IMR-90 (cell line): ENCODE data around the gene MARCHF9. TPM values are rescaled to one million over a fixed set of nuclear protein-coding genes. Genes with fewer than 3 reads are reported as not detected.

Source experiments
- ATAC-seq: fragments of 200-7000 bp; cut with Tn5 transposase; 2 replicates; pipeline ENCODE4 v1.9.1; 2020; ENCODE audit warnings: low read depth, mild to moderate bottlenecking, moderate library complexity
- BruUV-seq: library from RNA; stranded (reverse); fragments of 400-500 nt; replicated peaks from 2 replicates; lab custom pipeline; 2021; lab: Mats Ljungman, UMichigan
- CTCF ChIA-PET: fragments of 300-600 bp; formaldehyde crosslinking; extraction: SDS; loops from one replicate; lab custom pipeline; 2021; ENCODE audit warnings: antibody characterized with exemption; lab: Yijun Ruan, JAX
- POLR2A ChIA-PET: fragments of 300-600 bp; sonication (Branson Sonifier 250); formaldehyde crosslinking; loops from one replicate; lab custom pipeline; 2022; ENCODE audit warnings: antibody characterized with exemption; ENCODE audit not compliant: unreplicated experiment; lab: Charles Lee
- DNase-seq: peaks from one replicate; pipeline ENCODE4 v3.0.0; 2013
- H2AFZ ChIP-seq: replicated peaks from 2 replicates; pipeline ENCODE3; 2013; ENCODE audit warnings: low read length, mild to moderate bottlenecking; ENCODE audit not compliant: poor library complexity
- H2AK5ac ChIP-seq: 2 replicates; pipeline ENCODE4 v1.6.1; 2013; ENCODE audit warnings: low read depth, low read length, inconsistent platforms
- H2AK9ac ChIP-seq: replicated peaks from 2 replicates; pipeline ENCODE3; 2013; ENCODE audit warnings: mild to moderate bottlenecking, low read depth, low read length, moderate library complexity; ENCODE audit not compliant: poor library complexity
- H2BK120ac ChIP-seq: 2 replicates; pipeline ENCODE4 v1.6.1; 2013; ENCODE audit warnings: low read depth, low read length, inconsistent platforms
- H2BK15ac ChIP-seq: 3 replicates; pipeline ENCODE4 v1.6.1; 2013; ENCODE audit warnings: low read depth, low read length, inconsistent platforms
- H2BK20ac ChIP-seq: 2 replicates; pipeline ENCODE4 v1.6.1; 2013; ENCODE audit warnings: low read depth, mild to moderate bottlenecking, inconsistent platforms, low read length, moderate library complexity
- H2BK5ac ChIP-seq: 2 replicates; pipeline ENCODE4 v1.6.1; 2013; ENCODE audit warnings: mild to moderate bottlenecking, low read depth, low read length, inconsistent platforms; ENCODE audit not compliant: poor library complexity, severe bottlenecking
- H3K14ac ChIP-seq: replicated peaks from 2 replicates; pipeline ENCODE4 v1.6.1; 2013; ENCODE audit warnings: low read depth, low read length, inconsistent platforms
- H3K18ac ChIP-seq: 2 replicates; pipeline ENCODE4 v1.6.1; 2013; ENCODE audit warnings: low read depth, low read length, control low read depth
- H3K23ac ChIP-seq: 2 replicates; pipeline ENCODE4 v1.6.1; 2013; ENCODE audit warnings: low read depth, low read length, inconsistent platforms
- H3K27ac ChIP-seq: 2 replicates; pipeline ENCODE4 v1.5.1; 2013; ENCODE audit warnings: mild to moderate bottlenecking, control low read depth, low read length; ENCODE audit not compliant: insufficient read depth
- H3K27me3 ChIP-seq: 2 replicates; pipeline ENCODE4 v1.6.1; 2013; ENCODE audit warnings: low read length; ENCODE audit not compliant: control insufficient read depth, insufficient read depth
- H3K36me3 ChIP-seq: 2 replicates; pipeline ENCODE4 v1.6.1; 2013; ENCODE audit warnings: low read length, mixed read lengths; ENCODE audit not compliant: control insufficient read depth, insufficient read depth
- H3K4ac ChIP-seq: 2 replicates; pipeline ENCODE4 v1.6.1; 2013; ENCODE audit warnings: low read depth, low read length, inconsistent platforms
- H3K4me1 ChIP-seq: 2 replicates; pipeline ENCODE4 v1.6.1; 2013; ENCODE audit warnings: low read length, mixed read lengths; ENCODE audit not compliant: control insufficient read depth, insufficient read depth
- H3K4me2 ChIP-seq: 2 replicates; pipeline ENCODE4 v1.6.1; 2013; ENCODE audit warnings: low read depth, mild to moderate bottlenecking, control low read depth, low read length, moderate library complexity
- H3K4me3 ChIP-seq: 2 replicates; pipeline ENCODE4 v1.5.1; 2013; ENCODE audit warnings: low read depth, mild to moderate bottlenecking, control low read depth, low read length, moderate library complexity; ENCODE audit not compliant: insufficient read depth
- H3K56ac ChIP-seq: 2 replicates; pipeline ENCODE4 v1.6.1; 2013; ENCODE audit warnings: low read length, inconsistent platforms; ENCODE audit not compliant: insufficient read depth; ENCODE audit errors: extremely low read depth
- H3K79me1 ChIP-seq, 2 experiments: 2 replicates each; pipeline ENCODE4 v1.6.1; 2013; ENCODE audit warnings: low read length in 2 of 2, inconsistent platforms in 1 of 2, low read depth in 1 of 2
- H3K9ac ChIP-seq: 2 replicates; pipeline ENCODE4 v1.6.1; 2013; ENCODE audit warnings: low read depth, low read length, control low read depth
- H3K9me1 ChIP-seq: 2 replicates; pipeline ENCODE4 v1.6.1; 2013; ENCODE audit warnings: low read length, inconsistent platforms; ENCODE audit not compliant: insufficient read depth
- H3K9me3 ChIP-seq: 2 replicates; pipeline ENCODE4 v1.6.1; 2013; ENCODE audit warnings: low read length; ENCODE audit not compliant: control insufficient read depth, insufficient read depth
- H4K20me1 ChIP-seq: 2 replicates; pipeline ENCODE4 v1.6.1; 2013; ENCODE audit warnings: low read length, inconsistent platforms; ENCODE audit not compliant: insufficient read depth
- H4K5ac ChIP-seq: 2 replicates; pipeline ENCODE4 v1.6.1; 2013; ENCODE audit warnings: mild to moderate bottlenecking, low read depth, low read length, control low read depth
- H4K8ac ChIP-seq, 2 experiments: 2 replicates each; pipeline ENCODE4 v1.6.1; 2013; ENCODE audit warnings: low read depth in 2 of 2, low read length in 2 of 2, control low read depth in 1 of 2, inconsistent platforms in 1 of 2
- H4K91ac ChIP-seq: 2 replicates; pipeline ENCODE4 v1.6.1; 2013; ENCODE audit warnings: low read depth, low read length, inconsistent platforms; ENCODE audit not compliant: insufficient read depth
- BHLHE40 ChIP-seq: fragments of 150-350 bp; IDR thresholded peaks from 2 replicates; pipeline ENCODE4 v1.6.1; 2016; ENCODE audit warnings: mild to moderate bottlenecking, low read depth, low read length
- CEBPB ChIP-seq: IDR thresholded peaks from 2 replicates; pipeline ENCODE4 v1.6.1; 2012; ENCODE audit warnings: low read depth, low read length, improper control_type of control experiment
- CHD1 ChIP-seq: IDR thresholded peaks from 2 replicates; pipeline ENCODE4 v1.6.1; 2012; ENCODE audit warnings: low read depth, low read length, improper control_type of control experiment
- ELK1 ChIP-seq: fragments of 150-350 bp; IDR thresholded peaks from 2 replicates; pipeline ENCODE4 v1.6.1; 2016; ENCODE audit warnings: low read depth, mild to moderate bottlenecking, low read length, moderate library complexity, borderline replicate concordance
- FOS ChIP-seq: fragments of 150-350 bp; IDR thresholded peaks from 2 replicates; pipeline ENCODE4 v1.6.1; 2016; ENCODE audit warnings: low read depth, low read length
- MAFK ChIP-seq: IDR thresholded peaks from 2 replicates; pipeline ENCODE4 v1.6.1; 2012; ENCODE audit warnings: low read depth, low read length, improper control_type of control experiment
- MAZ ChIP-seq: IDR thresholded peaks from 2 replicates; pipeline ENCODE4 v1.6.1; 2012; ENCODE audit warnings: low read depth, mild to moderate bottlenecking, low read length, improper control_type of control experiment, moderate library complexity, borderline replicate concordance
- MXI1 ChIP-seq: IDR thresholded peaks from 2 replicates; pipeline ENCODE4 v1.6.1; 2012; ENCODE audit warnings: low read depth, mild to moderate bottlenecking, low read length, moderate library complexity, borderline replicate concordance
- NFE2L2 ChIP-seq: fragments of 150-350 bp; IDR thresholded peaks from 2 replicates; pipeline ENCODE4 v1.6.1; 2016; ENCODE audit warnings: low read depth, mild to moderate bottlenecking, low read length
- RAD21 ChIP-seq: IDR thresholded peaks from 2 replicates; pipeline ENCODE4 v1.6.1; 2012; ENCODE audit warnings: low read length, improper control_type of control experiment
- RCOR1 ChIP-seq: IDR thresholded peaks from 2 replicates; pipeline ENCODE4 v1.6.1; 2012; ENCODE audit warnings: mild to moderate bottlenecking, low read length, improper control_type of control experiment; ENCODE audit not compliant: insufficient replicate concordance
- RFX5 ChIP-seq: IDR thresholded peaks from 2 replicates; pipeline ENCODE4 v1.8.0; 2012; ENCODE audit warnings: low read depth, mild to moderate bottlenecking, low read length, moderate library complexity
- SMC3 ChIP-seq: fragments of 150-350 bp; IDR thresholded peaks from 2 replicates; pipeline ENCODE4 v1.6.1; 2016; ENCODE audit warnings: low read depth, mild to moderate bottlenecking, antibody characterized with exemption, low read length, moderate library complexity
- USF2 ChIP-seq: fragments of 150-350 bp; IDR thresholded peaks from 2 replicates; pipeline ENCODE4 v1.6.1; 2017; ENCODE audit warnings: mild to moderate bottlenecking, antibody characterized with exemption, low read length, low read depth
- WGBS, 2 experiments: methylation state at CpG; one replicate each; pipeline versions ENCODE4 v1.1.5 to v1.1.7; 2013; ENCODE audit warnings: missing lambda C conversion rate in 2 of 2; ENCODE audit not compliant: insufficient read length in 1 of 2; ENCODE audit errors: extremely low coverage in 2 of 2; 5-methylcytosine and 5-hydroxymethylcytosine counted together
- dilution Hi-C: fragments of 300-500 bp; cut with HindIII; formaldehyde crosslinking; loops from one replicate; pipeline ENCODE4 v1.14.3; 2018; ENCODE audit warnings: low sequenced_read_pairs; ENCODE audit not compliant: unreplicated experiment
- in situ Hi-C: fragments of 300-500 bp; cut with MboI; formaldehyde crosslinking; loops from 3 replicates; pipeline ENCODE4 v1.14.3; 2019; ENCODE audit warnings: low sequenced_read_pairs, inconsistent platforms, mixed read lengths
- intact Hi-C: fragments of 100-400 bp; cut with micrococcal nuclease; formaldehyde crosslinking; loops from 2 replicates; pipeline ENCODE4 v1.10.0; 2022
- polyA plus RNA-seq, 3 experiments: library from polyadenylated mRNA; depleted of rRNA; stranded (reverse); fragments of >200 nt; gene quantifications; 2 replicates each; pipeline ENCODE4 v1.2.3, GENCODE V29; 2012; ENCODE audit warnings: low replicate concordance in 1 of 3
- total RNA-seq: library from RNA; depleted of rRNA; stranded (reverse); fragments of >200 nt; gene quantifications from 2 replicates; pipeline ENCODE4 v1.2.3, GENCODE V29; 2012
- TF ChIP-seq, protein P1 (sequence below): conservative IDR thresholded peaks from 2 replicates; pipeline ENCODE4 v1.5.1; 2012; ENCODE audit warnings: mild to moderate bottlenecking, low read depth, low read length, improper control_type of control experiment

The MARCHF9 gene
- total and polyA plus RNA-seq, 2 of the 4 experiments (the other 2 are of a cell fraction), result 1.1 to 5.4 TPM

DNA sequence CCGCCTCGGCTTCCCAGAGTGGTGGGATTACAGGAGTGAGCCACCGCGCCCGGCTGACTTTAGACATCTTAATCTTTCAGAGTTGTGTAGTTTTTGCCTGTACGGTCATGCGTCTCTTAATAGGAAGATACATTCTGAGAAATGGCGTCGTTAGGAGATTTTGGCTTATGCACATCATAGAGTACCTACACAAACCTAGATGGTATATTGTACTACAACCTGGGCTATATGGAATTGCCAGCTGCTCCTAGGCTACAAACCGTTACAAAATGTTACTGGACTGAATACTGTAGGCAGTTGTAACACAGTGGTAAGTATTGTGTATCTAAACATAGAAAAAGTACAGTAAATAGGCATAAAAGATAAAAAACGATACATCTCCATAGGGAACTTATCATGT is 29.0 kb downstream of the MARCHF9 start:
- Histone ChIP-seq H3K4me1 (0 out of 2 replicates have a peak, but pooled peaks cover 2% of the 10 kb centered on the region), H2BK5ac (no peak overlapping the region), H2BK20ac (no peak overlapping the region), H3K18ac (no peak overlapping the region), H3K4me2 (no peak overlapping the region; the same call in 1 of the 2 replicates), H2AK5ac (no peak overlapping the region), H2BK15ac (no peak overlapping the region), H3K79me1 (peaks cover 14 to 24% of the 10 kb centered on the region in 2 experiments; a peak in 3 of 4 replicates), H4K5ac (no peak overlapping the region), H2AK9ac (no peak overlapping the region), H3K36me3 (peaks cover 14% of the 10 kb centered on the region), H3K56ac (no peak overlapping the region), H3K9me1 (no peaks in the 10 kb centered on the region), H3K4ac (no peak overlapping the region), H2AFZ (no peak overlapping the region), H3K27me3 (no peaks in the 10 kb centered on the region), H3K4me3 (no peak overlapping the region), H2BK120ac (no peak overlapping the region), H4K8ac (no peak overlapping the region), H3K23ac (no peak overlapping the region), H3K14ac (no peak overlapping the region), H3K9me3 (no peaks in the 10 kb centered on the region), H3K27ac (no peak overlapping the region), H3K9ac (no peak overlapping the region), H4K91ac (no peak overlapping the region), H4K20me1 (no peaks in the 10 kb centered on the region)
- DNase-seq (no peak), ATAC-seq (no peak)
- ChIA-PET CTCF (no interaction called here), POLR2A (no interaction called here)
- WGBS, 2 experiments, result no CpG with 5 or more reads among the region's 11 CpGs
- no peak for TF ChIP-seq MAZ
- no peak for TF ChIP-seq SMC3
- no peak for TF ChIP-seq ELK1
- TF ChIP-seq FOS, result no peak
- no peak for TF ChIP-seq RAD21
- no peak for TF ChIP-seq BHLHE40
- no peak for TF ChIP-seq MAFK
- TF ChIP-seq RFX5, result no peak
- TF ChIP-seq RCOR1, result no peak
- TF ChIP-seq MXI1, result no peak
- TF ChIP-seq CHD1, result no peak
- TF ChIP-seq, protein P1, sequence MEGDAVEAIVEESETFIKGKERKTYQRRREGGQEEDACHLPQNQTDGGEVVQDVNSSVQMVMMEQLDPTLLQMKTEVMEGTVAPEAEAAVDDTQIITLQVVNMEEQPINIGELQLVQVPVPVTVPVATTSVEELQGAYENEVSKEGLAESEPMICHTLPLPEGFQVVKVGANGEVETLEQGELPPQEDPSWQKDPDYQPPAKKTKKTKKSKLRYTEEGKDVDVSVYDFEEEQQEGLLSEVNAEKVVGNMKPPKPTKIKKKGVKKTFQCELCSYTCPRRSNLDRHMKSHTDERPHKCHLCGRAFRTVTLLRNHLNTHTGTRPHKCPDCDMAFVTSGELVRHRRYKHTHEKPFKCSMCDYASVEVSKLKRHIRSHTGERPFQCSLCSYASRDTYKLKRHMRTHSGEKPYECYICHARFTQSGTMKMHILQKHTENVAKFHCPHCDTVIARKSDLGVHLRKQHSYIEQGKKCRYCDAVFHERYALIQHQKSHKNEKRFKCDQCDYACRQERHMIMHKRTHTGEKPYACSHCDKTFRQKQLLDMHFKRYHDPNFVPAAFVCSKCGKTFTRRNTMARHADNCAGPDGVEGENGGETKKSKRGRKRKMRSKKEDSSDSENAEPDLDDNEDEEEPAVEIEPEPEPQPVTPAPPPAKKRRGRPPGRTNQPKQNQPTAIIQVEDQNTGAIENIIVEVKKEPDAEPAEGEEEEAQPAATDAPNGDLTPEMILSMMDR, result no peak
- TF ChIP-seq NFE2L2, result no peak
- TF ChIP-seq USF2, result no peak
- no peak for TF ChIP-seq CEBPB
- no TSS peak for BruUV-seq
- dilution Hi-C loops (no loop called here), intact Hi-C loops (no loop called here), in situ Hi-C loops (no loop called here)
